BJ (cell line): ENCODE data around the gene PTPRG. TPM values are rescaled to one million over a fixed set of nuclear protein-coding genes. Genes with fewer than 3 reads are reported as not detected.

Experiments
- CTCF ChIA-PET: fragments of 350-600 bp; formaldehyde crosslinking; extraction: SDS; loops from one replicate; lab custom pipeline; 2021; ENCODE audit warnings: antibody characterized with exemption, inconsistent platforms; lab: Yijun Ruan, JAX
- POLR2A ChIA-PET: fragments of 300-600 bp; sonication (Branson Sonifier 250); formaldehyde crosslinking; extraction: SDS; loops from one replicate; lab custom pipeline; 2021; ENCODE audit warnings: antibody characterized with exemption; lab: Charles Lee
- DNase-seq: peaks from one replicate; pipeline ENCODE4 v3.0.0-alpha.2; 2011; ENCODE audit warnings: low read depth
- H3K27me3 ChIP-seq: 2 replicates; pipeline ENCODE4 v1.6.0; 2011; ENCODE audit warnings: low read length; ENCODE audit not compliant: control insufficient read depth, insufficient read depth
- H3K36me3 ChIP-seq: 2 replicates; pipeline ENCODE4 v1.5.1; 2011; ENCODE audit warnings: low read length; ENCODE audit not compliant: control insufficient read depth, insufficient read depth
- H3K4me3 ChIP-seq: 2 replicates; pipeline ENCODE4 v1.5.1; 2011; ENCODE audit warnings: low read depth, mild to moderate bottlenecking, control low read depth, low read length
- CTCF ChIP-seq: IDR thresholded peaks from 2 replicates; pipeline ENCODE4 v1.5.1; 2011; ENCODE audit warnings: low read depth, mild to moderate bottlenecking, control low read depth, inconsistent platforms, low read length, moderate library complexity; ENCODE audit not compliant: insufficient read depth
- polyA plus RNA-seq: library from polyadenylated mRNA; depleted of rRNA; stranded (reverse); fragments of >200 nt; gene quantifications from 2 replicates; pipeline ENCODE4 v1.2.3, GENCODE V29; 2011

Gene PTPRG
- polyA plus RNA-seq, 1 experiment = 20.8 TPM

- Histone ChIP-seq H3K36me3 (no peaks in the 10 kb centered on the region), H3K4me3 (no peak overlapping the region), H3K27me3 (no peaks in the 10 kb centered on the region)
- ChIA-PET POLR2A (interaction anchor here (0.6 kb wide), 1 partner anchor 12 kb away, joined by 3 read pairs; no protein-coding TSS in a partner anchor), CTCF (interaction anchor here (0.5 to 0.6 kb wide), 2 partner anchors 153 to 1083 kb away, joined by 3 to 4 read pairs; no protein-coding TSS in a partner anchor)
- TF ChIP-seq CTCF = no peak
- no peak for DNase-seq
Measured at GRCh38 chr3:62246985-62247384, 685.6 kb downstream of the PTPRG start.

- ChIA-PET CTCF (interaction anchor here (0.6 to 1.1 kb wide), 2 partner anchors 9 to 1465 kb away, joined by 3 read pairs; no protein-coding TSS in a partner anchor), POLR2A (no interaction called here)
- no peak for DNase-seq
- TF ChIP-seq CTCF = no peak
- Histone ChIP-seq H3K27me3 (no peaks in the 10 kb centered on the region), H3K4me3 (no peak overlapping the region), H3K36me3 (no peaks in the 10 kb centered on the region)
Measured at GRCh38 chr3:62248734-62249483, 687.5 kb downstream of the PTPRG start.

GRCh38 chr3:62249484-62249776 lies 688.1 kb downstream of the PTPRG start:
- Histone ChIP-seq H3K4me3 (no peak overlapping the region), H3K27me3 (no peaks in the 10 kb centered on the region), H3K36me3 (no peaks in the 10 kb centered on the region)
- no peak for DNase-seq
- CTCF ChIA-PET = interaction anchor here (1.1 kb wide), 1 partner anchor 9 kb away, joined by 3 read pairs; no protein-coding TSS in a partner anchor
- POLR2A ChIA-PET = no interaction called here
- no peak for TF ChIP-seq CTCF

GRCh38 chr3:62249855-62250543 lies 688.6 kb downstream of the PTPRG start:
- Histone ChIP-seq H3K27me3 (no peaks in the 10 kb centered on the region), H3K36me3 (no peaks in the 10 kb centered on the region), H3K4me3 (no peak overlapping the region)
- POLR2A ChIA-PET = interaction anchor here (0.6 kb wide), 2 partner anchors 124 to 1069 kb away, joined by 3 to 10 read pairs; no protein-coding TSS in a partner anchor
- CTCF ChIA-PET = no interaction called here
- no peak for TF ChIP-seq CTCF
- no peak for DNase-seq

- Histone ChIP-seq H3K4me3 (no peak overlapping the region), H3K27me3 (no peaks in the 10 kb centered on the region), H3K36me3 (no peaks in the 10 kb centered on the region)
- no peak for DNase-seq
- TF ChIP-seq CTCF = no peak
- ChIA-PET CTCF (interaction anchor here (1.0 kb wide), 1 partner anchor 109 kb away, joined by 5 read pairs; no protein-coding TSS in a partner anchor), POLR2A (no interaction called here)
Measured at GRCh38 chr3:62252438-62253157, 691.2 kb downstream of the PTPRG start.
